Astrocyte of the cerebellum (primary cell): ENCODE results near the gene CAVIN2.

Experiments used
- DNase-seq: peaks from one replicate; pipeline ENCODE4 v3.0.0-alpha.2; 2011; ENCODE audit warnings: low read depth
- H3K4me3 ChIP-seq: 2 replicates; pipeline ENCODE4 v1.5.1; 2011; ENCODE audit warnings: mild to moderate bottlenecking, low read depth, low read length, moderate library complexity
- in situ Hi-C: cut with HindIII; loops from 2 replicates; pipeline ENCODE4 v1.10.0; 2017; ENCODE audit warnings: low sequenced_read_pairs
- TF ChIP-seq, protein P1 (sequence below): IDR thresholded peaks from 2 replicates; pipeline ENCODE4 v1.5.1; 2012; ENCODE audit warnings: low read length, low read depth, moderate library complexity, mild to moderate bottlenecking; ENCODE audit errors: missing control alignments

Gene CAVIN2

GRCh38 chr2:191853843-191854242, 7.0 kb upstream of the CAVIN2 start:
- in situ Hi-C loops, result no loop called here
- no peak overlapping the region for H3K4me3 ChIP-seq
- DNase-seq, result no peak
- TF ChIP-seq, protein P1, sequence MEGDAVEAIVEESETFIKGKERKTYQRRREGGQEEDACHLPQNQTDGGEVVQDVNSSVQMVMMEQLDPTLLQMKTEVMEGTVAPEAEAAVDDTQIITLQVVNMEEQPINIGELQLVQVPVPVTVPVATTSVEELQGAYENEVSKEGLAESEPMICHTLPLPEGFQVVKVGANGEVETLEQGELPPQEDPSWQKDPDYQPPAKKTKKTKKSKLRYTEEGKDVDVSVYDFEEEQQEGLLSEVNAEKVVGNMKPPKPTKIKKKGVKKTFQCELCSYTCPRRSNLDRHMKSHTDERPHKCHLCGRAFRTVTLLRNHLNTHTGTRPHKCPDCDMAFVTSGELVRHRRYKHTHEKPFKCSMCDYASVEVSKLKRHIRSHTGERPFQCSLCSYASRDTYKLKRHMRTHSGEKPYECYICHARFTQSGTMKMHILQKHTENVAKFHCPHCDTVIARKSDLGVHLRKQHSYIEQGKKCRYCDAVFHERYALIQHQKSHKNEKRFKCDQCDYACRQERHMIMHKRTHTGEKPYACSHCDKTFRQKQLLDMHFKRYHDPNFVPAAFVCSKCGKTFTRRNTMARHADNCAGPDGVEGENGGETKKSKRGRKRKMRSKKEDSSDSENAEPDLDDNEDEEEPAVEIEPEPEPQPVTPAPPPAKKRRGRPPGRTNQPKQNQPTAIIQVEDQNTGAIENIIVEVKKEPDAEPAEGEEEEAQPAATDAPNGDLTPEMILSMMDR, result no peak

DNA sequence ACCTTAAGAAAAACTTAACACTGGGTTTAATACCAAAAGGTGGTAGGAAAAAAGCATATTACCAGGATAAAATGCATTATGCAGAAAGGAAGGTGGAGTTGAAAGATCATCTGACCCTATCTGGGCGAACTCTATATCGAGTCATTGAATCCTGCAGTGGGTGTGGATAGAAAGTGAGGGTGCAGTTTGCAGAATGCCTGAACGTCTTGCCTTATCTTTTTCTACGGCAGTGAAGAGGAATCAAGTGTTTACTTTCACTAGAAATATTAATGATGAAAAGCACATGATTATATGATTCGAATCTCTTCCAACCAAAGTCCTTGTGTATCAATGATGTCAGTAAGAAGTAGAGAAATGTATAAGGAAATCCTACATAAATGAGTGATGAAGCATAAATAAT, 4.3 kb upstream of the CAVIN2 start:
- in situ Hi-C loops, result no loop called here
- TF ChIP-seq, protein P1, result no peak
- DNase-seq, result no peak
- no peak overlapping the region for H3K4me3 ChIP-seq

DNA sequence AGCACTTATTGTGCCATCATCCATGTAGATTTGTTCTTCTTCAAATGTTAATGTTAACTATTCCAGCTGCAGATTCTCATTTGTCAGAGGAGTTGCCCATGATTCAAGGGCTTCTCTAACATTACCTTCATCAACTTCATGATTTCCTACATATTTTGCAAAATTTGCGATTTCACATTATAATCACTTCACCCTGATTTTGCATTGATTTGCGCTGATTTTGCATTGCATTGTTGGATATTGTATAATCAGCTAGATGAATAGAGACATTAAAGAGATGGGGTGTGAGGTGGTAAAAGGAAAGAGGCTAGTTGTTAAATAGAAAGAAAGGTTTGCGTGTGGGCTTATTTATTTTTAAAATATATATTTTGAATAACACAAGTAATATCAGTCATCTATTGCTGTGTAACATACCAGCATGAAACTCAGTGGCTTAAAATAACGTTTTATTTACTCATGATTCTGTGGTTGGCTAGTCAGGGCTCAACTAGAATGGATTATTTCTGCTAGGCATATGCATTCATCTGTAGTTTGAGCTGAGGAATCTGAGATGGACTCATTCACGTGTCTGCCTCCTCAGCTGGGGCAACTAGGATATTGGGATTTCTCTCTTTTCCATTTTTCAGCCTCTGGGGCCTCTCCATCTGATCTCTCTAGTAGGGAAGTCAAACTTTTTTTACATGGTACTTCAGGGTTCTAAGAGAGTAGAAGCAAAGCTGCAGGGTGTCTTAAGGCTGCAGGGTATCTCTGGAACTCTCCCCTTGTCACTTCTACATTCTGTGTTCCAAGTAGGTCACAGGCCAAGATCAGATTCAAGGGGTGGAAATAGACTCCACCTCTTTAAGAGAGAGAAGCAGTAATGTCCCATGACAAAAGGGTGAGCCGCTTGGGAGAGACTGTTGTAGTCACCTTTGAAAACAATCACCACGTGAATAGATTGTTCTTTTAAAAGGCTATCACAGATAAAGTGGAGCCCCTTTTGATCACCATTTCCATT, 2.2 kb upstream of the CAVIN2 start:
- H3K4me3 ChIP-seq, result no peak overlapping the region
- in situ Hi-C loops, result no loop called here
- TF ChIP-seq, protein P1, result no peak
- no peak for DNase-seq

- TF ChIP-seq, protein P1, result no peak
- no peak overlapping the region for H3K4me3 ChIP-seq
- in situ Hi-C loops, result no loop called here
- no peak for DNase-seq
Measured at GRCh38 chr2:191847764-191848163, 876 bp upstream of the CAVIN2 start.

DNA sequence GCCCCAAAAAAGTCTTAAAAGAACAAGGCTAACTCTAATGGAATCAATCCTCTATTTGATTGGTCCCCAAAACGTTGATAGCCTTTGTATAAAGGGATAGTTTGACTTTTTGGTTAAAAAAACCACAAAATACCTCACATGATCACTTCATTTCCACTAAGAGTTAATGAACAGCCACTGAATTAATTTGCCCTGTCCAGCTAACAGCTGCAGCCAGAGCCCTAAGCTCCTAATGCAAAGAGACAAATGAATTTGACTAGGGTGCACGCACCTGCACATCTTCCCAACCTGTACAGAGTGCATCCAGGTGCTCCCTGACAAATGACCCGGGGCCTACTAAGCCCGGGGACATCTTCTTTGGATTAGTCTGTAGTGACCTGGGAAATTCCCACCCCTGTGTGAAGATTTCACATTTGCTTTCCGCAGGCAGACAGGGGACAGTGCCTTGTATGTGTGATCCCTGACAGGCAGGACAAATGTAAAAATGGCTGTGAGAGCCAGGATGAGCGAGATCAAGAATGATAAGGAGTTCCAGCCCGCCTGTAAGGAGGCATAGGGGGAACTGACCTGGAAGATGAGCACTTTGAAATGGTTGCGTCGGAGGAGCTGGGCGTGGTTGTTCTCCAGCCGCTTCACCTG, 893 bp downstream of the CAVIN2 start:
- TF ChIP-seq, protein P1, result no peak
- in situ Hi-C loops, result no loop called here
- DNase-seq, result no peak
- peak overlapping the region; percentile 20 for H3K4me3 ChIP-seq

DNA sequence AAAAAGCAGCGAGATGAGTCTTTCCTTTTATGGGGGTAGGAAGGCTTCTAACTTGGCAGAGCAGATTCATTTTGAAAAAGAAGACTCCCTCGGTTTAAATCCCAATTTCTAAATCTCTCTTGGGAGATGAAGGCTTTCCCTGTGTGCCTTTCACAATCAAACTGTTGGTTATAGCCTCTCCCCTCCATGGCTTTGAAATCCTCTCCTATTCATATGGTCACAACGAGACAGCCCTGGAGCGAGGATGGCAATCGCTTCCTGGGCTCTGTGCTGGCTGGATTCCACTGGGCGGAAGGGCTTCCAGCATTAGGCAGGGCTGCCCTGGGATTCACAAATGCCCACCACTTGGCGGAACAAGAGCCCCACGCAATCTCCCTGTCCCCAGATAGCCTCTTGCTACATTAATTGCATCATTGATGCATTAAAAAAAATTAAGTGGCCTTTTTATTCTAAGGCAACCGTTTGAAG, 1.6 kb downstream of the CAVIN2 start:
- peak overlapping the region; percentile 20 for H3K4me3 ChIP-seq
- in situ Hi-C loops, result no loop called here
- TF ChIP-seq, protein P1, result no peak
- no peak for DNase-seq
